HepG2 (cell line): Measurements from ENCODE around the gene ALDOA. TPM values are rescaled to one million over a fixed set of nuclear protein-coding genes. Genes with fewer than 3 reads are reported as not detected.

Source experiments
- ARID5B ChIP-seq: IDR thresholded peaks from 2 replicates; pipeline ENCODE4 v1.4.0; 2020; ENCODE audit warnings: mild to moderate bottlenecking, missing genetic modification reagents
- CC2D1A ChIP-seq: sonication (generic); formaldehyde crosslinking; IDR thresholded peaks from 2 replicates; pipeline ENCODE4 v1.8.1; 2023; ENCODE audit warnings: mild to moderate bottlenecking, missing genetic modification reagents
- CEBPZ ChIP-seq: IDR thresholded peaks from 2 replicates; pipeline ENCODE4 v1.6.1; 2012; ENCODE audit warnings: low read length, improper control_type of control experiment
- DMTF1 ChIP-seq: sonication (generic); formaldehyde crosslinking; IDR thresholded peaks from 2 replicates; pipeline ENCODE4 v1.4.0; 2020; ENCODE audit warnings: mild to moderate bottlenecking, missing genetic modification reagents
- EP300 ChIP-seq, 3 experiments: sonication (generic) in 1 of 3; formaldehyde crosslinking in 1 of 3; IDR thresholded peaks; 2 replicates each; pipeline versions ENCODE4 v1.5.1 to v1.6.1; 2011 to 2020; ENCODE audit warnings: low read depth in 2 of 3, low read length in 2 of 3, borderline replicate concordance in 1 of 3, improper control_type of control experiment in 1 of 3, mild to moderate bottlenecking in 1 of 3, missing genetic modification reagents in 1 of 3, moderate library complexity in 1 of 3
- ESRRA ChIP-seq: sonication (generic); formaldehyde crosslinking; IDR thresholded peaks from 2 replicates; pipeline ENCODE4 v1.5.1; 2020; ENCODE audit warnings: mild to moderate bottlenecking, low read depth, missing genetic modification reagents
- HMG20B ChIP-seq: conservative IDR thresholded peaks from 2 replicates; pipeline ENCODE4 v1.6.1; 2016; ENCODE audit warnings: missing genetic modification reagents, missing compliant biosample characterization
- IKZF1 ChIP-seq: fragments of 450-650 bp; IDR thresholded peaks from 2 replicates; pipeline ENCODE4 v1.7.1; 2016
- KDM4B ChIP-seq: sonication (generic); formaldehyde crosslinking; IDR thresholded peaks from 2 replicates; pipeline ENCODE4 v1.4.0; 2020; ENCODE audit warnings: missing genetic modification reagents
- ZBTB3 ChIP-seq: sonication (generic); formaldehyde crosslinking; IDR thresholded peaks from 2 replicates; pipeline ENCODE4 v1.4.0; 2020; ENCODE audit warnings: low read depth, mild to moderate bottlenecking, moderate library complexity, missing genetic modification reagents, borderline replicate concordance
- ZNF335 ChIP-seq: sonication (generic); formaldehyde crosslinking; IDR thresholded peaks from 2 replicates; pipeline ENCODE4 v1.4.0; 2020; ENCODE audit warnings: missing genetic modification reagents
- ZNF563 ChIP-seq: sonication (generic); formaldehyde crosslinking; IDR thresholded peaks from 2 replicates; pipeline ENCODE4 v1.8.0; 2022; ENCODE audit warnings: mild to moderate bottlenecking, moderate library complexity, missing genetic modification reagents
- ZNF652 ChIP-seq: IDR thresholded peaks from 2 replicates; pipeline ENCODE4 v1.6.1; 2016; ENCODE audit warnings: low read depth, borderline replicate concordance
- ZNF768 ChIP-seq: sonication (generic); formaldehyde crosslinking; IDR thresholded peaks from 2 replicates; pipeline ENCODE4 v1.4.0; 2020; ENCODE audit warnings: missing genetic modification reagents
- ZSCAN29 ChIP-seq: sonication (generic); formaldehyde crosslinking; conservative IDR thresholded peaks from 2 replicates; pipeline ENCODE4 v1.4.0; 2020; ENCODE audit warnings: mild to moderate bottlenecking, missing genetic modification reagents
- ZZZ3 ChIP-seq: sonication (generic); formaldehyde crosslinking; IDR thresholded peaks from 2 replicates; pipeline ENCODE4 v1.4.0; 2020; ENCODE audit warnings: missing genetic modification reagents, mild to moderate bottlenecking, borderline replicate concordance
- polyA plus RNA-seq, 8 experiments: library from polyadenylated mRNA; depleted of rRNA in 3 of 8; stranded (reverse) in 7 of 8; unstranded in 1 of 8; fragments of >200 nt; fragmentation: Illumina TruSeq in 4 of 8; extraction: Trizol in 4 of 8; gene quantifications; 2 replicates each; pipeline versions ENCODE4 v1.2.1 to v1.2.3, GENCODE V29; 2011 to 2016; ENCODE audit warnings: low read depth in 4 of 8, missing spikeins in 1 of 8, mixed read lengths in 1 of 8; ENCODE audit not compliant: insufficient read depth in 1 of 8
- total RNA-seq, 5 experiments: library from RNA; depleted of rRNA; stranded (reverse); fragments of >200 nt; fragmentation: Illumina TruSeq; extraction: Trizol; gene quantifications; 2 replicates each; pipeline ENCODE4 v1.2.3, GENCODE V29; 2016; ENCODE audit warnings: low read depth in 1 of 5
- TF ChIP-seq, protein P1 (sequence below): sonication (generic); formaldehyde crosslinking; IDR thresholded peaks from 2 replicates; pipeline ENCODE4 v1.4.0; 2020; ENCODE audit warnings: low read depth, mild to moderate bottlenecking, missing genetic modification reagents

Gene ALDOA
- total and polyA plus RNA-seq, 2 of the 13 experiments (the other 11 are each of a cell fraction or from before 2014, with no cell fraction given): 925 to 1,884 TPM

DNA sequence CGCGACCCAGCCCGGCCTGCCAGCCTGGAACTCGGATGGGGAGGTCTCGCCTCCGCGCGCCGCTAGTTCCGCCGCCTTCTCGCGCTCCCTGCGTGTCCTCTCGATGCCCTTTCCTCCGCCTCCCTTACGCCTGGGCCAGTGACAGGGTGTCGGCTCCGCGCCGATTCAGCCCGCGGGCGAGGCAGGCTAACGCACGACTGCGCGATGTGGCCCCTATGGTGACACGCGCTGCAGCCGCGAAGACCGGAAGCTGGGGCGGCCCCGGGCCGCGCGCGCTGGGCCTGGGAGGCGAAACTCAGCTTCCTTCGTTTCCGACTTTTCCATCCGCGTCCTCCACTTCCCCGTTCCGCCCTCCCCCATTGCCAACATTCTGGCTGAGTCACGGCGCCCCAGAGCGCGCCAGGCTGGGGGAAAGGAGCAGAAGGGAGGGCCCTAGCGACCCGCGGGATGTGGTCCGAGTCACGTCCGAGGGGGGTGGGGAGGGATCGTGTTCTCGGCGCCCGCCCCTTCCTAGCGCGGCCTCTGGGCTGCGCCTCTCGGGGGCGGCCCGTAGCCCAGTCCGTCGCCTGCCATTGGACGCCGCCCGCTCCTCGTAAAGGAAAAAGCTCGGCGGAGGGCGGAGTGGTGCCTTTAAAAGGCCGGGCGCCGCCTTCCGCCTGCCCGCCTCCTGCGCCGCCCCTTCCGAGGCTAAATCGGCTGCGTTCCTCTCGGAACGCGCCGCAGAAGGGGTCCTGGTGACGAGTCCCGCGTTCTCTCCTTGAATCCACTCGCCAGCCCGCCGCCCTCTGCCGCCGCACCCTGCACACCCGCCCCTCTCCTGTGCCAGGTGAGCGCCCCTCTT lies at the start of gene ALDOA (continued):
- TF ChIP-seq EP300 (IDR thresholded peaks at IDR 0.05; ENCODE audit: low read depth in 2 of 2, low read length in 2 of 2) (peak; percentile 3 to 87), EP300 (CRISPR knock-in tag; IDR thresholded peaks at IDR 0.05; ENCODE audit: borderline replicate concordance) (peak; percentile 90), ZZZ3 (CRISPR knock-in tag) (peak; percentile 86; the same call in 1 of the 2 replicates), ZSCAN29 (CRISPR knock-in tag) (peak; percentile 94), CC2D1A (CRISPR knock-in tag) (0 out of 2 replicates have a peak, but pooled peaks have one; percentile 79), ZNF335 (CRISPR knock-in tag) (peak; percentile 81; the same call in 1 of the 2 replicates), ESRRA (CRISPR knock-in tag) (peak; percentile 91), ARID5B (no peak; the same call in none of the 2 replicates), ZNF563 (CRISPR knock-in tag) (peak; percentile 96), CEBPZ (no peak), DMTF1 (no peak), ZNF768 (CRISPR knock-in tag) (peak; percentile 83; the same call in 1 of the 2 replicates), KDM4B (peak; percentile 75; the same call in 1 of the 2 replicates), IKZF1 (no peak), HMG20B (CRISPR knock-in tag) (peak; percentile 68), ZNF652 (no peak), ZBTB3 (CRISPR knock-in tag) (no peak; the same call in 1 of the 2 replicates)
- TF ChIP-seq, protein P1, sequence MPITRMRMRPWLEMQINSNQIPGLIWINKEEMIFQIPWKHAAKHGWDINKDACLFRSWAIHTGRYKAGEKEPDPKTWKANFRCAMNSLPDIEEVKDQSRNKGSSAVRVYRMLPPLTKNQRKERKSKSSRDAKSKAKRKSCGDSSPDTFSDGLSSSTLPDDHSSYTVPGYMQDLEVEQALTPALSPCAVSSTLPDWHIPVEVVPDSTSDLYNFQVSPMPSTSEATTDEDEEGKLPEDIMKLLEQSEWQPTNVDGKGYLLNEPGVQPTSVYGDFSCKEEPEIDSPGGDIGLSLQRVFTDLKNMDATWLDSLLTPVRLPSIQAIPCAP (CRISPR knock-in tag): no peak; the same call in 1 of the 2 replicates
